ENCODE results near the gene FXYD6.

GRCh38 chr11:117839936-117840813, 36.3 kb downstream of the FXYD6 start:
- TF ChIP-seq CTCF (IDR thresholded peaks at IDR 0.05) (no peak), POLR2A (IDR thresholded peaks at IDR 0.05) (no peak)
